Mammary epithelial cell (primary cell): ENCODE measurements around the gene CDC42EP2.

Experiments used
- CTCF ChIP-seq, 2 donors: IDR thresholded peaks in 1 of 2; conservative IDR thresholded peaks in 1 of 2; 2 replicates each; pipeline ENCODE4 v1.5.1; 2011 to 2012; ENCODE audit warnings: inconsistent platforms in 2 of 2, low read length in 2 of 2, mild to moderate bottlenecking in 2 of 2, control low read depth in 1 of 2, low read depth in 1 of 2; ENCODE audit not compliant: insufficient read depth in 1 of 2; ENCODE audit errors: extremely low read depth in 1 of 2
- EZH2 ChIP-seq: IDR thresholded peaks from 2 replicates; pipeline ENCODE4 v1.6.1; 2012; ENCODE audit warnings: low read length, inconsistent platforms, borderline replicate concordance

GRCh38 chr11:65325435-65325834 is 10.8 kb downstream of the CDC42EP2 start:
- TF ChIP-seq CTCF (conservative IDR thresholded peaks at IDR 0.05 in 1 of 2, IDR thresholded peaks at IDR 0.05 in 1 of 2; ENCODE audit: extremely low read depth in 1 of 2, insufficient read depth in 1 of 2, low read depth in 1 of 2, low read length in 2 of 2) (no peak), EZH2 (no peak)
